Stimulated activated CD4-positive, alpha-beta T cell treated with anti-CD3 and anti-CD28 coated beads, Interleukin-1b, Interleukin-23, amount 100 ng/mL, for 24 hours (primary cell): ENCODE data around the gene VPS54.
A peak's percentile ranks its signal among the peaks of the same experiment; 100 is the strongest.

ENCODE experiments used
- DNase-seq, 4 experiments: peaks; one replicate each; pipeline ENCODE4 v3.0.0-alpha.2; 2020; ENCODE audit warnings: low read depth in 4 of 4, low spot score in 1 of 4

Gene VPS54

DNA sequence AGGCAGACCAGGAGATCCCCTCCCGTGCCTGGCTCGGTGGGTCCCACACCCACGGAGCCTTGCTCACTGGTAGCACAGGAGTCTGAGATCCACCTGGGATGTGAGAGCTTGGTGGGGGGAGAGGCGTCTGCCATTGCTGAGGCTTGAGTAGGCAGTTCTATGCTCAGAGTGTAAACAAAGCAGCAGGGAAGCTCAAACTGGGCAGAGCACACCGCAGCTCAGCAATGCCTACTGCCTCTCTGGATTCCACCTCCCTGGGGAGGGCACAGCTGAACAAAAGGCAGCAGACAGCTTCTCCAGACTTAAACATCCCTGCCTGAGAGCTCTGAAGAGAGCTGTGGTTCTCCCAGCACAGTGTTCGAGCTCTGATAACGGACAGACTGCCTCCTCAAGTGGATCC lies 92.4 kb downstream of the VPS54 start:
- no peak for DNase-seq

GRCh38 chr2:63914311-63914710 lies 104.9 kb downstream of the VPS54 start:
- no peak for DNase-seq

DNA sequence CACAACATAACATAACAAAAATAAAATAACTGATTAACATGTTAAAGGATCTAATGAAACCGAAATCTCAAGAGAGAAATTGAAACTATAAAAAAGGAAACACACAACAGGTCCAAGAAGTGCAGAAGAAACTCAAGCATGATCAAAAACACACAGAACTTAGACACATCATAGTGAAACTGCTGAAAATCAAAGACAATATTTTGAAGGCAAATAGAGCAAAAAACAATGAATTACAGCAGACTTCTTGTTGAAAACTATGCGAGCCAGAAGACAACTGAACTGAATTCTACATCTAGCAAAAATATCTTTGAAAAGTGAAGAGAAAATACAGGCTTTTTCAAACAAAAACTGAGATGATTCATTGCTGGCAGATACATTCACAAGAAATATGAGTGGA lies 116.2 kb downstream of the VPS54 start:
- no peak for DNase-seq

DNA sequence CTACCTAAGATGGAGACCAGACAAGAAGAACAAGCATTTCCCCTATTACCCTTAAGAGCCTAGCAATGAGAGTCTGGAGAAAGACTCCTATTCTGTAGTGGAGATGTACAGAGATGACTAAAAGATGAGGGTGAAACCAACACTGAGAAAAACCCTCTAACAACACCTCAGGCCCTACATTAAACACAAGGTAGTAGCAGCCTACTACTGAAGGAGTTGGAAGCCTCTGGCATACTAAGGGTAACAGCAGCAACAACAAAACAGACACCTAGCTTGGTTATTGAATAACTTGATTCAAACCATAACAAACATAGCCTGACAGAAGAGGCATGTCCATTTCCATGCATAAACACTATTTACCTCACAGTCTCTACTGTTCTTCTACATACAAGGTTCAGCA lies 117.1 kb downstream of the VPS54 start:
- no peak for DNase-seq

DNA sequence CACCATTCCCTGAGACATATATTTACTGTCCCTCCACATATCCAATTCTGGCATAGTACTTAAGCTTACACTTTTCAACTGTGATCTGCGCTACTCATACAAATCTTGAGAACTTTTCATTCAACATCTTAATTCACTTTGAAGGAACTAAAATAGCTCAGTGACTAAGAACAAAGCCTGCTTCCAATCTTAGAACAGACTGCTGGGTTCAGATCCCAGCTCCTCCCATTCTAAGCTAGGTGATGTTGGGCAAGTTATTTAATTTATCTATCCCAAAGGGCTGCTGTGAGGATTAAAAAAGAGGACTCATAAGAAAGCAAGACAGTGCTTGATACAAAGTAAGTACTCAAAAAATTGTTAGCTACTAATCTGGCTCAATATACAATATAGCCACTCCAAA lies 119.6 kb downstream of the VPS54 start:
- no peak for DNase-seq

GRCh38 chr2:63898839-63899238 lies 120.4 kb downstream of the VPS54 start:
- no peak for DNase-seq

- no peak for DNase-seq
Measured at GRCh38 chr2:63894167-63894566, 125.1 kb downstream of the VPS54 start.

DNA sequence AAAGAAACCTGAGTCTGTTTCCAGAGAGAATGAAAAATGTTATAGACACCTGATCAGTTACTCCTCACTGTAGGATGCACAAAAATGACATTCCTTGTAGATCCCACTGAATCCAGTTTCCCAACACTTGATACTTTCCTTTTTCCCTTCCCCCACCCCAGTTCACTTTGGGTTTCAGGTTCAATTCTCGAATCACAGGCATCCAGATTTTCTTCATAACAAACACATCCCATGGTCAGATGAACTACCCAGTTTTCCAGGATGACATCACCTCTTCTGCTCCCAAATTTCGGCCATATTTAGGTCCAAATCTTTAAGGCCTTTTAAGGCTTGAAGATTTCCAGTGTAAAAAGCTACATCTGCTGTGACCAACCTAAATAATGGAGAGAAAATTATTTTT lies 126.1 kb downstream of the VPS54 start:
- no peak for DNase-seq

- no peak for DNase-seq
Measured at GRCh38 chr2:63891488-63892030, 127.7 kb downstream of the VPS54 start.

- DNase-seq: no peak
Measured at GRCh38 chr2:63890678-63891077, 128.6 kb downstream of the VPS54 start.

DNA sequence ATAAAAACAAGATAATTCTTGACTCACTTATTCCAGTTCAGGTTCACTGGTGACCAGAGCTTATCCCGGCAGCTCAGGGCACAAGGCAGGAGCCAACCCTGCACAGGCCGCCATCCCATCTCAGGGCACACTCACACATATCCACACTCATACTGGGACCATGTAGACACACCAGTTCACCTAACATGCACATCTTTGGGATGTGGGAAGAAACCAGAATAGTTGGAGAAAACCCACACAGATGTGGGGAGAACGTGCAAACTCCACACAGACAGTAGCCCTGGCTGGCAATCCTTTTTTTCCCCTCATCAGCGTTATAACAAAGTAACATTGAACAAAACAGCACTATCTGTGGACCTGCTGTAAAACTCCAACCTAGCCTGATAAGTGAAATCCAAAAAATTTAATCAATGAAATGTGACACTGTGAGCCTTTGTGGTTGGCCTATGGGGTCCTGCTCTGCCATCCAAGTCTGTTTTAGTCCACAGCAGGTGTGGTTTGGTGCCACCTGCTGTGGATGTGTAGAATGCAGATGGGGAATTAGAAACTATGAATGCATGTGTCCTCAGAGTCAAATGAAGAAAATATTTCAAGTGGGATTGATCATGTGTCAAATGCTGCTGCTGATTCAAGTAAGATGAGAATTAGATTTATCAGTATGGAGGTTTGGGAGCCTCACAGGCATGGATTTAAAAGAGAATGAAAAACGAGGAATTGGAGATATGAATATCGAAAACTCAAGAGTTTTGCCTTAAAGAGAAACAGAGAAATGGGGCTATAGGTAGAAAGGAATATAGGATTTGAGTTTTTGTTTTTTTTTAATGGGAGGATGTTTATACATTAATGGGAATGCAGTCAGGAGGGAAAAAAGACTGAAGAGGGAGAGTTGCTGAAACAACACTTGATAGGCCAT lies 130.5 kb downstream of the VPS54 start:
- DNase-seq: peak in 2 of 4 experiments; percentile 12 to 18

DNA sequence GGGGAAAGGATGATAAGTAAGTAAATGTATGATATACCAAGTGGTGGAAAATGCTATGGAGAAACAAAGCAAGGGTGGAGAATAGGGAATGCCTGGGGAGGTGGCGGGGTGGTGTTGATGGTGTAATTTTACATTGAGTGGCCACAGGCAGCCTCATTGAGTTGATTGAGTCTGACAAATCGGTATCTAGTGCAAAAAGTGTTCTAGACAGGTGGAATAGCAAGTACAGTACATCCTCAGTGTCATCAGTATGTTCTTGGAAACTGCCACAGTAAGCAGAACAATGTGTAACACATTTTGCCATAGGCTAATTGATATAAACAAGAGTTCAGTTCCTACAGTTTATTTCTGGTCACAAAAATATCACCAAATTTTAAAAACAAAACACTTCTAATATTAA lies 131.2 kb downstream of the VPS54 start:
- DNase-seq: no peak

DNA sequence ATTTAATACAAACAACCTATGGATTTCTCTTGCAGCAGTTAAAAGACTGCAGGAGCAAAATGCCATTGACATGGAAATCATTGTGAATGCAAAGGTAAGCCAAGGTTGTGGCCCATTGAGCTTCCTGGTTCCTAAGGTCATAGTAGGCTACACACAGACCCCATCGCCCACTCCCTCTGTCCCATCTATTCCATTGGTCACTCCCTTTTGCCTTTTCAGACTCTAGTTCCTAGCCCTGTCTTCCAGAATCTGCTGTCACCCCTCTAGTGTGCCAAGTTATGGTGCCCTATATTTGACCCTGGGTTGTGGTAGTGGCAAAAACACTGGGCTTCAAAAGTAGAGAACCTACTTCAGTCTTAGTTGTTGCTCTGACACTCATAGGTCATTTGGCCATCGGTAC lies 132.8 kb downstream of the VPS54 start:
- DNase-seq: no peak

- DNase-seq: no peak
Measured at GRCh38 chr2:63882395-63883105, 136.7 kb downstream of the VPS54 start.

DNA sequence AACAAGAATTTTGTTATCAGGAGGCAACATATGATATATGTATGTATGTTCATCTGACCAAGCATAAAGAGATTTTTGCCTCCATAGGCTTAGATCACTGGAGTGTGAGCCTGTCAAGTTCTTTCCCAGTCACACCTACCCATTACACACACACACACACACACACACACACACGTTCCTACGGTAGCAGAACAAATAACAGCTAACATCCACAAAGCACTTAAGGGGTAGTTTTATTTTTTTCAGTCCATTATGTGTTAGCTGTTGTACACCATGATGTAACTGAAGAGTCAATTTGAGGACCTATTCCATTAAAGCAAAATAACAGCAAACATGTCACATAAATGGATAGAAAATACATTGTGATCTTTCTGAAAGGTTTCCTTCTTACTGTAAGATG lies 138.0 kb downstream of the VPS54 start:
- no peak for DNase-seq

DNA sequence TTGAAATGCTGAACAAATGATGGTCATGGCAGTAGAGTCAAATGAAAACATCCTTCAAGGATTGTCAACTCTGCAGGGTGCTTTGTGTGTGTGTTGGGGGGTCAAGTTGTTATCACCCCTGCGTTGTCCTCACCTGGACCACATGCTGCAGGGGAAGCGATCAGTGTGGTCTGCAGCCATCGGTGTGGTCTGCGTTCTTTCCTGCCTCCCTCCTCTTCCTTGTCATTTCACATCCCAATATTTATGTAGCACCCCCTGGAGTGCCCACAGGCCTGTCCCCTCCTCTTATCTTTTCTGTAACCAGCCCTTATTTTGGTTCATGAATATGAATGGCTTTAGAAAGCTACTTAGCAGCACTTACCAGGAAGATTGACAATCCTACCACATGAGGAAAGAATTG lies 138.6 kb downstream of the VPS54 start:
- no peak for DNase-seq

- DNase-seq: no peak
Measured at GRCh38 chr2:63879876-63880433, 139.3 kb downstream of the VPS54 start.

DNA sequence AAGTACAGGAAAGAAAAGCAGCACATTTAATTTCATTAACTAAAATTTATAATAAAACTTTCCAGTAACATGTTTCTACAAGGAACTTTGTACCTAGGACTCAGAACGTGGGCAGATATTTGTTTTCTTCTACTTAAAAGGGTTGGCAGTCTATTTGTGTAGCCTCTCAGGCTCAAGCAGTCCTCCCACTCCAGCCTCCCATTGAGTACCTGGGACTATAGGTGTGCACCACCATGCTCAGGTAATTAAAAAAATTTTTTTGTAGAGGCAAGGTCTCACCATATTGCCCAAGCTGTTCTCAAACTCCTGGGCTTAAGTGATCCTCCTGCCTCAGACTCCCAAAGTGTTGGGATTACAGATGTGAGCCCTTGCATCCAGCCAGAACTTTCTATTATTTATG lies 140.7 kb downstream of the VPS54 start:
- no peak for DNase-seq

GRCh38 chr2:63876311-63876710 lies 142.9 kb downstream of the VPS54 start:
- no peak for DNase-seq

GRCh38 chr2:63875559-63876245 lies 143.5 kb downstream of the VPS54 start:
- DNase-seq: no peak

GRCh38 chr2:63875131-63875527 lies 144.1 kb downstream of the VPS54 start:
- no peak for DNase-seq
